ENCODE data around the gene SH2D7.

Gene SH2D7

DNA sequence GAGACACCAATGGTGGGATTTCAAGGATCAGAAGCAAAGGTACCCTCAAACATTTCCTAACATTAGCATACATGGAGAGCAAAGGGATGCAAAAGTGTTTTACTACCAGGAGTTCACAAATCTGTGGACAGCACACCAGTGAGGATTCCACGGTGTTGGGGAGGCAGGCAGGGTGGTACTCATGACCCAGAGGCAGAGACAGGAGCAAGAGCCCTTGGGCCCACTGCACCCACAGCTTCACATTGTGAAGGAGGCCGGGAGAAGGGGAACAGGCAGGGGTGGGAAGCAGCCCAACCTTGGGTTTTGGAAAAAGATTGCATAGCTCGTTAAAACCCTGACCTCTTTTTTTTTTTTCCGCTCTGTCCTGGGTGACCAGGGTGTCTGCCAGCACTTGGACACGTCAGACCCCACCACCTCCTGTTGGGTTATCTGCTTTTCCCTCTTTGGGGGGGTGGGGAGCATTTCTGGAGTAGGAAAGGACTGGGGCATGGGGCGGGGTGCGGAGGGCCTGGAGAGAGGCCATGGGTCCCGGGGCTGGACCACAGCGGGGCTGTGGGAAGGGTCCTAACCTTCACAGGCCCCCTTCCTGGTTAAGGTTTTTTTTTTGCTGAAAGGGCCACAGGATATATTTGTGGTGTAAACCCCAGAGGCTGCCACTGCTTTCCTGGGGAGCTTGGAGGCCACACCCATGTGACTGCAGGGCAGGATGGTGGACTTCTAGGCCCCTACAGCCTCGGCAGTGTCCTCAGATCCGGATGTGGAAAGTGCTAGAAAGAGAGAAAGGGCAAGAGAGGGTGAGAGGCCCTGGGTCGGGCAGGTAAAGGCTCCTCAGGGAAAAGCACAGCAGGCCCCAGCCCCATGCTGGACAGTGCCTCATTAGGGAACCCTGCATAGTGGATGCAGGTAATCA, 12.5 kb downstream of the SH2D7 start:
- no peak for DNase-seq

DNA sequence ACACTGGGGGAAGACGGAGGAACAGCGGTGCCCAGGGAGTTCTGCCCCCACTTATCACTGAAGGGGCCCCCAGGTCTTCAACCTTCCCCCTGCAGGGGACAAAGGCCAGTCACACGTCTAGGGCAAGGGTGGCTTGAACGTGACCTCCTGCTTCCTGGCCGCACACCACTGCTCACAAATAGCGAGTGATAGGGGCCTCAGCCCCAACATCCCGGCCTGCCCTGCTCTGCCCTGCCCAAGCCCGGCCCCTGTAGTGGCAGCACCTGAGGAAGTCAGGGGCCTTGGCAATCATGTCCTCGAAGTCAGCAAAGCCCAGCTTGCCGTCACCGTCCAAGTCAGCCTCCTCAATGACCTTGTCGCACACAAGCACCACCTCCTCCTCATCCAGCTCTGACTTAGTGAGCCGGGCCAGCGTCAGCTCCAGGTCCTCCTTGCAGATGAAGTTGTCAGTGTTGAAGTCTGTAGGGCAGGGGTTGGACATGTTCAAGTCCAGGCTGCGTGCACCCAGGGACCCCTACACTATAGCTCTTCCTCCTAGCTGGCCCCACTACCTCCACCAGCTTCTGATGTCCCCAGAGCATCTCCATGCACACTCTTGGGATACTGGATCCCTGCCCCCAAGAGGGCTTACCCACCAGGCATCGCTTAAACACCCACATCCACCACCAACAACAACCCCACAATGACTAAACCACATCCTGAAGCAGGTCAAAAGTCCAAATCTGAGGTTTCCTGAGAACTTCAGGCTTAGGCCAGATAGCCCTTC, 13.3 kb downstream of the SH2D7 start:
- DNase-seq: no peak

DNA sequence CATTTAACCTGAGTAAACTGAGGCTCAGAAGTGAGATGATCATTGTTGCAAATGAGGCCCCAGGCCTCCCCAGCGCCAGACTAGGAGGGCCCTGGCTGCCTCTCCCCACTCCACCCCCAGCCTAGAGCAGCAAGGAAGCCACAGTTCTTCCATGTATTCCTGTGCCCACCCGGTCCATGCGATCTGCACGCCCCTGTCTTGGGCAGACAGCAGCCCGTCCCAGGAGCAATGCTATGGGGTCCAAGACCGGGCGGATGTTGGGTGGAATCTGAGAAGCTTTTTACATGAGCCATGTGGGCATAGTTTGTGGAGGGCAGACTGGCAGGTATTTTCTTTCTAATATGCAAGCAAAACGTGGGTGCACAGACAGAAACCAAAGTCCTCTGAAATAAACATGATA, 15.1 kb downstream of the SH2D7 start:
- no peak for DNase-seq

DNA sequence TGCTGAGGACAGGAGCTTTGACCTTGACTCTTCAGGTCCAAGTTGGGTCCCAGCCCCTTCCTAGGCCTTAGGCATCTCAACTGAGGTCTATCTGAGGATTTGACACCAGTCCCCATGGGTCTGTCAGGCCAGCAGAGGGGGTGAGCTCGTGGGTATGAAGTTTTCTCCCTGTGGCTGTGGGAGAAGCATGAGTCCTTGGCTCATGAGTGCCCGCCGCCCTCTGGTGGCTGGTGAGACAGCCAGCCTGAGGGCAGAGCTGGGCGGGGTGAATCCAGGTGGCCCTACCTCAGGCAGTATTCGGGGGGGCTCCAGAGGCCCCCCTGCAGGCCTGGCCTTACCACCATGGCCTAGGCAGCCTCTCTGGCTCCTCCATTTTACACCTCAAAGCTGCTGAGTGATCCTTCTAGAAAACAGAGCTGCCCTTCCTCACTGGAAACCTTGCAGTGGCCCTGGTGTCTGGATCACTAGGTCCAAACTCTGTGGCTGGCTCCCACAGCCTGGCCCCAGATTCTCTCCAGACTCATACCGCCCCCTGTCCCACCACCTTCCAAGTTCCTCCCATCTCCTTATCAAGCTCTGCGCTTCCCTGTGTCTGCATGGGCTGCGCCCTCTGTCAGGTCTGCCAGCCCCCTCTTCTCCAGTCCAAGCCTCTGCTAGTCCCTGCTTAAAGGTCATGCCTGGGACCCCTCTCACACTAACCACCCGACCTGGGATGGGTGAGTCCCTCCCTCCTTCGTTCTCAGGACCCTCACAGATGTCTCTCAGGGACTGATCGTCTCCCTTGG, 16.1 kb downstream of the SH2D7 start:
- peak; percentile 63 for DNase-seq

DNA sequence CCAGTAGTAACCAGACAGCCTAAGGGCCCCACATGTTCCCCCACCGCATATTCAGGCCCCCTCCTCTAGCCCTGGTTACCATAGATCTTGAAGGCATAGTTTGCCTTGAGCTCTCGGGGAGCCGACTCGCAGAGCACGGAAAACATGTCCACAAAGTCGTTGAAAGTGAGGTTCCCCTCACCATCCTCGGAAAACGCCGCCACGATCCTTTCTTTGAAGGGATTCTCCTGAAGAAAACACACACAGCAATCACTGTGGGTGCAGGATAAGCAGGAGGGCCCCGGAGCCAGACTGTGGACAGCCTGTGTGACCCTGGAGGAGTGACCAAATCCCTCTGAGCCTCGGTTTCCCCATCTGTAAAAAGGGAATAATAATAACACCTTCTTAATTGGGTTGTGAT, 16.8 kb downstream of the SH2D7 start:
- DNase-seq: no peak

DNA sequence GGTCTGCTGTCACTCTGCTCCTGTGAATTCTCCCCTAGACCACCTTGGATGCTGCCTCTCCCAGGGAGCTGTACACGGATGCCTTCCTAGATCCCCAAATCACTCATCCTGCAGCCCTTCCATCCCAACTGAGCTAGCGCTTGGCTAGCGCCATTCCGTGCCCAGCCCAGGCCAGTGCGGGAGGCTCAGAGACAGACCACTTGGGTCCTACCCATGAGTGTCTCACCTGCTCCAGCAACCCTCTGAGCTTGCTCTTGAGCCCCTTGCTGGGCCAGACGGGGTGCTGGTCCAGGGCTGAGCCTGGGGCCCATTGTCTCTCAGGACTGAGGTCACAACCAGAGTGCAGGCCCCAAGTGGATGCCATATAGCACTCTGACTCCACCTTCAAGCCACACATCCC, 17.7 kb downstream of the SH2D7 start:
- no peak for DNase-seq

DNA sequence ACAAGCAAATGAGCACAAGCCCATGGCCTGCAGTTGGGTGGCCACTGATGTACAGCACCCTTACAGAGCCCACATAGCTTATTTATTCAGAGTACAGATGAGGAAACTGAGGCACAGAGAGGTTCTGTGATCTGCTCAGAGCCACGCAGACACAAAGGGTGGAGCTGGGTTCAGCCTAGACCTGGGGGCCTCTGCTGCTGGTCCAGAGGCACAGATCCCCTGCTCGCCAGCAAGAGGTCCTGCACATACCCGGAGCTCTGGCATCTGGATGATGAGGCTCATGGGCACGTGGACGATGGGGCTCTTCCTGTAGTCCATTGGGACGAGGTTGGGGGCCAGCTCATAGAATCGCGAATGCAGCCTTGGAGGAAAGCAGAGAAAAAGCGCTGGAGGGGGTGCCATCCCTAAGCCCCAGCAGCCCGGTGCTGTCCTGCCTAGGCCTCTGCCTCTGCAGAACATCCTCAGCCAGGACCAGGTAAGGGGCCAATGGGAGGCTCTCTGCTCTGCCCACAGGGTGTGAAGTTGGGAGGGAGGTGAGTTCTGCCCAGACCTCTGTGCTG, 18.6 kb downstream of the SH2D7 start:
- DNase-seq: no peak

DNA sequence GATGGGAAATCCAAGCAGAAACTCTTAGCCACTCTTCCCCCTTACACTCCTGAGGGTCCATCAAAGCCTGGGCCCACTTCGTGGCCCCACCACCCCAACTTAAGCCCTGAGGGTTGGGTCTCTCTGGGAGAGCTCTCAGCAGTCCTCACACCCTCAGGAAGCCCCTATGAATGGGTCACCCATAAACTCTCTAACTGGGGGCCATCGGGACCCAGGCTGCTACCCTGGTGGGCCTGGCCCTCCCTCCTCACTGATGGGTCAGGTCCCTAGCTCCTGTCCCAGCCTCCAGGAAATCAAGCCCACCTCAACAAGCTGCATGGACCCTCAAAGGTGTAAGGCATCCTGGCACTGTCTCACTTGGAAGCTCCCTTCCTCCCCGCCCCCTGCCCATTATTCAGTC, 19.4 kb downstream of the SH2D7 start:
- DNase-seq: no peak

DNA sequence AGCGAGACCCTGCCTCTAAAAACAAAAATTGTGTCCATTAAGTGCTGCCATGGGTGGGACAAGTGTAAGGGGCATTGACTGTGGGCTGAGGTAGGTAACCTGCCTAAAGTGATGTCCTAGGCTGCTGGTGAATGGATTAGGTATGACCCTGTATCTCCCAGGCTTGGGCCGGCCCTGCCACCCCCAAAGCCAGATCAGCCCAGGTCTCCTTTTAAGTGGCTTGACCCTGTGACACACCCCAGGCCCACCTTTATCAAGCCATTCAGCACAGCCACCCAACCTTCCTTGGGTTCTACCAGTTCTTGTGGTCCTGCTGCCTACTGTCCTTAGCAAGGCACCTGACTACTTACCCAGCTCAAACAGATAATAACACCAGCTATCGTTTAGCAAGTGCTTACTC, 20.2 kb downstream of the SH2D7 start:
- no peak for DNase-seq

DNA sequence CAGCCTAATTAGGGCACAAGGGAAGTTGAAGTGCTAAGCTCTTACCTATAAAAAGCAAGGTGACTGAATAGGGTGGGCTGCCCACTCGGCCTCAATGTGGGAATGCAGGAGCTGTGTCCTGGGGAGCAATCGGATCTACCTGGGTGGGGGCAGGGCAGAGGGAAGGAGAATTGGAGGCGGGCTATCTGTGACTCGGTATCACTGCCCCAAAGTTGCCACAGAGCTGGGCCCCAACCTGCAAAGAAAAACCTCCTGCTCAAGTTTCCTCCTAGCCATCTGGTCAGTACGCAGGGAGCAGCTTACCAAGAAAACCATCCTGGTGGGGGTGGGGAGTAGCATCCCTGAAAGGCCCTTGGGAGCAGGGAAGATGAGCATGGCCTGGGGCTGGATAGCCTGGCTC, 28.2 kb downstream of the SH2D7 start:
- no peak for DNase-seq

DNA sequence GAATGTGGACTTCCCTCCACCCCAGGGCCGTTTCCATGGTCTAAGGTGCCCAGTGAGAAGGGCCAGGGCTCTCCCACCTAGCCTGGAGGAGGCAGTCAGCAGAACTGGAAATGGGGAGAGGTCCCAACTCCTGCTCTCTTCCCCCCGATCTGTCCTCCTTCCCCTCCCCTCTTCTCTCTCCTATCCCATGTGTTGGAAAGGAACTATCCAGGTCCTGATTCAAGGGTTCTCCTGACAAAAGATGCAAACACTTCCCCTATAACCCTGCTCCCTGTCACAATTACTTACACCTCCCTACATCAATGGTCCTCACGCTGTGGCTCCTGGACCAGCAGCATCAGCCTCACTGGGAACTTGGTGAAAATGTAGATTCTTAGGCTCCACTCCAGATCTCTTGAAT, 32.9 kb downstream of the SH2D7 start:
- no peak for DNase-seq

DNA sequence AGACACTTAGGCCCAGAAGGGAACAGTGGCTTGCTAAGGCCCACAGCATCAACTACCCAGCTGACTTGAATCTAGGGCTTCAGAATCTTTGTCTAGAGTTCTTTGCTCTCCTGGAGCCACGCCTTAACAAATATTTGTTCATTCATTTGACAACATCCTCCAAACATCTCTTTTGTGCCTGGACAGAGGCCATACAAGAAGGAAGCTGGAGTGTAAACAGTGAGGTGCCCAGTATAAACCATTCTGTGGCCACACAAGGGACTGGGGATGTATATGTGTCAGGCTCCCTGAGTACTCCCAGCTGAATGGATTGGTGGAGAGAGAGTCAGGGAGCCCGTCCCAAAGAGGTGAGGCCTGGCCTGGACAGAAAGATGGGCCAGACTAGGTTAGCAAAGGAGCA, 35.5 kb downstream of the SH2D7 start:
- no peak for DNase-seq

DNA sequence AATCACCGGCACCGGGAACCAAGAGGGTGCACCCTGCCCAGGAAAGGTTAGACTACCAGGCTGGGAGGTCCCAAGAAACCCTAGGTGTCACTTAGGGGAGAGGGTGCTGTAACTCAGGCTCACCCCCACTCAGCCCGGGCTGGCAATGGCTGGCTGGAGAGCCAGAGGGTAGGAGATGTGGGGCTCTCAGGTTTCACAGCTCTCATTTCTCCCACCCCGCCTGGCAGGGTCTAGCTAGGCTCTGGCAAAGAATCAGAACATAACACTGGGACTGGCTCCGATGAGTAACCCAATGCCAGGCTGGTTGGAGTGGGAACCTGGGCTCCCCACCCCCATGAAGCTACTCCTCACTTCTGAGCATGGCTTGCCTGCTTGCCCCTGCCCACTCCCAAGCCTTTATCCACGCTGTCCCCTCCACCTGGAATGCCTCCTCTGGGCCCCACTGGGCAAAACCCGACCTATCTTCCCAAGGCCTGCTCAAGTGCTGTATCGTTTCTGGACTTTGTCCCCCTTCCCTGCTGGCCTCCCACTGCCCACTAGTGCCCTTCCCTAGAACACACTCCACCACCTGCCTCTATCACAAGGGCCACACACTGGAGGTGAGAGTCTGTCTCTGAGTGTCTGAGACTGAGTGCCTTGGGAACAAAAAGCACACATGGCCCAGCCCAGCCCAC, 36.9 kb downstream of the SH2D7 start:
- no peak for DNase-seq

DNA sequence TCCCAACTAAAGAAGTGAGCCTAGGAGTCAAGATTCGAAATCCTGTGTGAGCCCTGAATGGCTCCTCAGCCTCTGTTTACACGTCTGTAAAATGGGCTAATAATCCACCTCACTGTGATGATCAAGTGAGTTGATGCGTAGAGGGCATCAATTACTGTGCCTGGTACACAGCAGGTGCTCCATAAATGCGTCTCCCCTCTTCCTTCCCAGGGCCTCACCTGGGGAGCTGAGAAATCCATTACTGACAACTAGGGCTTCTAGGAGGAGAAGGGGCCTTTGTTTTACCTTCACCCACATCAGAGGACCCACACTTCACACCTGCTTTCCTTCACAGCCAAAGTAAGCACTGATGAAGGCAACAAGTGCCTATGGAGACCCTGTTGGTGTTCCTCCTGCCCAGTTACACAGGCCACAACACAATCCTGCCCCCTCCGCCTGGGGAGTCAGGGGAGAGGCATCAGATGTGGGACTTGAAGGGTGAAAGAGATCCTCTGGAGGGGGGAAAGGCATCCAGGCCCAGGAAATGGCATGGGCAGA, 37.5 kb downstream of the SH2D7 start:
- DNase-seq: no peak

DNA sequence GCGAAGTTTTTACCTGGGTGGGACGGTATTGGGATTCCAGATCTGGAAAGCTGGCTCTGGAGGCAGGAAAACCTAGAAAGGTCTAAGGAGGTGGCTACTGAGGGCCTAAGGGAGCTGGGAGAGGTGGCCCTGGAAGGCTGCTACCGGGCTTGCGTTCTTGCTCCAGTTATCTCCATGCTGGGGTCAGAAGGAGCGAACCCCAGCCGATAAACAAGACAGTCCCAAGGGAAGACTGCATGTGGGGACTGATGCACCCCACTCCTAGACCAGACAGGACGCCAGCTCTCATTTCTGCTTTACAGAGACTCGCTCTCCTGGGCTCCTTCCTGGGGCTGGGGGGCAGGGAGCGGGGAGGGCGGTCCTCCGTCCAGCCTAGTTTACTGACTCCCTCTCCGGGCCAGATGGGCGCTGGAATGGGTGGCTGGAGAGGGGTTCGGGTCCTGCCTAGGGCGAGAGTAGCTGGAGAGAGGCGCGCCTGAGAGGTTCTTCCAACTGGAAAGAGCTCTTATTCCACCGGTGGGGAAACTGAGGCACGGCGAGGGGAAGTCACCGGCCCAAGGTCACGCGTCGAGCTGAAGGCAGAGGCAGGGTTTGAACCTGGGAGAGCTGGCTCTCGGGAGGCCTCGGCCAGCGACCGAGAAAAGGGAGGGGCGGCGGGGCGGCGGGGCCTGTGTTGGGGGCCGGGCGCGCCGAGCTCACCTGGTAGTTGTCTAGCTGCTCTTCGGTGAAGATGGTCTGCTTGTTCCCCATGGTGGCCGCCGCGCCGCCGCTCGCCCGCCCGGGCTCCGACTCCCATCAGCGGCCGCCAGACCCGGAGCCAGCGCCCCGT, 38.3 kb downstream of the SH2D7 start:
- DNase-seq: no peak

DNA sequence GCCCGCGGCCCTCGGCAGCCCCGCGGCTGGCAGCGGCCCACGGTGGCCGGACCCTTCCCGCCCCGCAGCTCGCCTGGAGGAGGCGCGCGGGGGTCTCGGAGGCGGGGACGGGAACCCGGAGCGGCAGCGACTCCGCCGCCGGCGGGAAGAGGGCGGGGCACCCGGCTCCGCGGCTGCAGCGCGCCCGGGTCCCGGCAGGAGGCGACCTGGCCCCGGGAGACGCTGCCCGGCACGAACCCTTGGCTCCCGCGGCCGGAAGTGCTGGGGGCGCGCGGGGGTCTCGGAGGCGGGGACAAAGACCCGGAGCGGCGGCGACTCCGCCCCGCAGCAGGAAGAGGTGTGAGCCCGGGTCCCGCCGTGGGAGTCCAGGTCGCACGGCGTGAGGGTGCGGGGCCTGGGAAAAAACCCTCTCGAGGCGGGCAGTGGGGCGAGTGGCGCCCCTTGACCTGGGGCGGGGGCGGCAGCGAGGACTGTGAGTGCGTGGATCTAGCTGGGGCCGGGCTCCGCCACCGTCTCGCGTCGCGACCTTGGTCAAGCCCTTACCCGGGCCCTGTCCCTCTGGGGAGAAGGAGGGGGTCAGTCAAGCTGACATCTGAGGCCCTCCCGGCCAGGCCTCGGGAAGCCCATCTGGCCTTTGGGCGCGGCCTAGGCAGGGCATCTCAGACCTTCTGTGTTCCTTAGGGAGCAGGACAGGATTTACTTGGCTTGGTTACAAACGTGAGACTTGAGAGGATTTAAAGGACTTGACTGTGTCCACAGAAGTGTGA, 39.1 kb downstream of the SH2D7 start, which contains the start of gene CIB2:
Gene CIB2 (minus strand): TSS at position 151 of the 767 bp plus-strand sequence. CDS start 230 bp downstream, outside the sequence.
- DNase-seq: no peak

DNA sequence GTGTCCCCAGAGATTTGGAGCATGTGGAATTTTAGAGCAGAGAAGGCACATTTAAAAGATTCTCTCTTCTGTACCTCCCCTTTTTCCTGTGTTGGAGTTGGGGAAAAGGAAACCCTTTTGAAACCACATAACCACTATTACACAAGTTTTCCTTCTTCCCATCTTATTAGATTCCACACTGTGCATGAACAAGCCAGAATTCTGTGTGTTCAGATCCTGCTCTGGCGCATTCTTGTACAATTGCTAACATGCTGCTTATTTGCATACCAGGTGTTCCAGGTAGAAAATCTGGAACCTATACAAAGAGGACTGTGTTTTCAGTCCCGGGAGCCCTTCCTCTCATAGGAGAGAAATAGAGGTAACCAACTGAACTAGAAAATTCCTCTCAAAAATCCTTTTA, 41.4 kb downstream of the SH2D7 start:
- DNase-seq: no peak

DNA sequence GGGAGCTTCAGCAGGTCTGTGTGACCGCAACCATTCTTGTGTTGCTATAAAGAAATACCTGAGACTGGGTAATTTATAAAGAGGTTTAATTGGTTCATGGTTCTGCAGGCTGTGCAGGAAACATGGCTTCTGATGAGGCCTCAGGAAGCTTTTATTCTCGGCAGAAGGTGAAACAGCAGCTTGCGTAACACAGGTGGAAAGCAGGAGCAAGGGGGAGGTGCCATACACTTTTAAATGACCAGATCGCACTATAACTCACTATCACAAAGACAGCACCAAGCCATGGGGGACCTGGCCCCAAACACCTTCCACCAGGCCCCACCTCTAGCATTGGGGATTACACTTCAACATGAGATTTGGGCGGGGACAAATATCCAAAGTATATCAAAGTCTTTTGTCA, 47.2 kb downstream of the SH2D7 start:
- no peak for DNase-seq

DNA sequence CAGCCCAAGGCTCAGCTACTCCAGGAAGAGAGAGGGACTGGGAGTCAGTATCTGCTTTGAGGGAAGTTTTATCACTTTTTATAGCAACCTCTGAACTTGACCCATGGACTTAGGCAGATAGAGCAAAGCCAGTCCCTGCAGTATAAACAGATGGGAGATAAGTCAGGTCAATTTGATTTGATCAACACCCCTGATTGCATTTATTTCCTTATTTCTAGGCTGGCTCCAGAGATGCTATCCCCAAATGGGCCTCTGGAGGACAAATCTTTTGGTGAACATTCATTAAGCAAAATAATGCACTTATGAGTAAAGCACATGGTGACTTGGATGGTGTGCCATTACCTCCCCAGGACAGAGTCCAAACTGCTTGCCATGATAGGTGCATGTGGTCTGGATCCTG, 47.9 kb downstream of the SH2D7 start:
- DNase-seq: no peak

DNA sequence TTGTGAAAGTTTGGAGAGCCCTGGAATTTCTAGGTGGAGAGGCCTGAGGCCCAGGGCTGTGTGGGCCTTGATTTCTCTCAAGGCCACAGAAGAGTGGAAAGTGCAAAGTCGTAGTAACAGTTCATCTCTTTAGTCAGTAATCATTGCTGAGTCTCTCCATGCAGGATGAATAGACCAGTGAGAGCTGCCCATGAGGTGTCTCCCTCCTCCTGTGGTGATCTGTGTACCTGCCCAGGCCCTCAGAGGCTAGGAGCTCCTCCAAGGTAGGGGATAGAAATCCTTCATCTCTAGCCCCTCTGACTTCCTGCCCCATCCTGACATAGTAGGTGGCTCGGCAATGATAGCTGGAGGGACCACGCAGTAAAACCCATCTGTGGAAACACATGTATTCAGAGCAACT, 50.0 kb downstream of the SH2D7 start:
- DNase-seq: no peak

Data from GF-D8 (cell line).